EH (cell line): Measurements from ENCODE around the gene DNAH1.

Source experiments
- DNase-seq: peaks from one replicate; pipeline ENCODE4 v3.0.0-alpha.2; 2015; ENCODE audit warnings: low read depth

Gene DNAH1

GRCh38 chr3:52404391-52404790 is 88.3 kb downstream of the DNAH1 start:
- DNase-seq = no peak

GRCh38 chr3:52405066-52405465 is 88.9 kb downstream of the DNAH1 start:
- DNase-seq = no peak

GRCh38 chr3:52405601-52406110 is 89.5 kb downstream of the DNAH1 start:
- DNase-seq = no peak

GRCh38 chr3:52406231-52406661 is 90.1 kb downstream of the DNAH1 start:
- no peak for DNase-seq

- no peak for DNase-seq
These were observed 90.8 kb downstream of the DNAH1 start for GRCh38 chr3:52406791-52407510.

GRCh38 chr3:52407779-52408178 is 91.7 kb downstream of the DNAH1 start:
- DNase-seq = no peak

- DNase-seq = no peak
These were observed 92.3 kb downstream of the DNAH1 start for GRCh38 chr3:52408466-52408865.

GRCh38 chr3:52415800-52416199 is 99.7 kb downstream of the DNAH1 start:
- no peak for DNase-seq

GRCh38 chr3:52420388-52420787 is 104.3 kb downstream of the DNAH1 start:
- DNase-seq = no peak

- no peak for DNase-seq
These were observed 106.5 kb downstream of the DNAH1 start for GRCh38 chr3:52422669-52423068.

GRCh38 chr3:52423173-52423572 is 107.1 kb downstream of the DNAH1 start:
- no peak for DNase-seq

GRCh38 chr3:52428151-52429005 is 112.3 kb downstream of the DNAH1 start:
- peak; percentile 79 for DNase-seq

GRCh38 chr3:52429031-52429430 is 112.9 kb downstream of the DNAH1 start:
- DNase-seq = no peak

- DNase-seq = peak; percentile 25
These were observed 113.8 kb downstream of the DNAH1 start for GRCh38 chr3:52429779-52430415.

GRCh38 chr3:52430416-52430810 is 114.3 kb downstream of the DNAH1 start:
- DNase-seq = no peak

GRCh38 chr3:52431459-52432223 is 115.5 kb downstream of the DNAH1 start:
- DNase-seq = no peak

- no peak for DNase-seq
These were observed 116.1 kb downstream of the DNAH1 start for GRCh38 chr3:52432225-52432624.

- DNase-seq = no peak
These were observed 116.6 kb downstream of the DNAH1 start for GRCh38 chr3:52432691-52433141.

GRCh38 chr3:52433328-52433995 is 117.3 kb downstream of the DNAH1 start:
- DNase-seq = no peak

GRCh38 chr3:52433996-52434479 is 117.9 kb downstream of the DNAH1 start:
- no peak for DNase-seq
